PFSK-1 (cell line): ENCODE data around the gene ANKAR.

Source experiments
- FOXP2 ChIP-seq: optimal IDR thresholded peaks from 2 replicates; pipeline ENCODE3; 2011; ENCODE audit warnings: borderline replicate concordance, control low read depth, inconsistent platforms; ENCODE audit not compliant: insufficient read depth; ENCODE audit errors: extremely low read length, extremely low read depth
- POLR2AphosphoS5 ChIP-seq: IDR thresholded peaks from 2 replicates; pipeline ENCODE4 v1.6.1; 2012; ENCODE audit warnings: low read depth, mild to moderate bottlenecking, control low read depth, low read length, moderate library complexity
- SIN3A ChIP-seq: IDR thresholded peaks from 2 replicates; pipeline ENCODE4 v1.6.1; 2012; ENCODE audit warnings: mild to moderate bottlenecking, low read length, moderate library complexity, borderline replicate concordance; ENCODE audit not compliant: insufficient read depth
- TAF1 ChIP-seq: IDR thresholded peaks from 2 replicates; pipeline ENCODE4 v1.6.1; 2012; ENCODE audit warnings: low read length, control low read depth, borderline replicate concordance; ENCODE audit not compliant: insufficient read depth
- TF ChIP-seq, protein P1 (sequence below), 2 experiments: IDR thresholded peaks; 2 replicates each; pipeline versions ENCODE4 v1.6.1 to v1.8.0; 2011 to 2012; ENCODE audit warnings: low read depth in 2 of 2, low read length in 2 of 2, control low read depth in 1 of 2, inconsistent platforms in 1 of 2, mild to moderate bottlenecking in 1 of 2, moderate library complexity in 1 of 2; ENCODE audit not compliant: insufficient read depth in 1 of 2

DNA sequence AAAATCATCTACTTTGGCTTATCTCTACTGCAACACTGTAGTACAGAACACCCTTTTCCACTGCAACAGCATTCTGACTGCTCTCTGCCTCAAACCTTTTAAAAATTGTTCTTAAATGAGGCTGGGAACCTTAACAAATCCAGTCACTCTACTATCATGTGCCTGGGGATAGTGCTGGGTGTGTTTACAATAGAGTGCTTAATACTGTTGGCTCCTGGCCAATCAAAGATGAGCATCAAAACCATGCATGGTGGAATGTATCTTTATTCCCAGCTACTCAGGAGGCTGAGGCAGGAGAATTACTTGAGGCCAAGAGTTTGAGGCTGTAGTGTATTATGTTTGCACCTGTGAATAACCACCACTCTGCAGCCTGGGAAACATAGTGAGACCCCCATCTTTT lies 7.4 kb downstream of the ANKAR start:
- no peak for TF ChIP-seq SIN3A
- no peak for TF ChIP-seq POLR2AphosphoS5
- TF ChIP-seq, protein P1, sequence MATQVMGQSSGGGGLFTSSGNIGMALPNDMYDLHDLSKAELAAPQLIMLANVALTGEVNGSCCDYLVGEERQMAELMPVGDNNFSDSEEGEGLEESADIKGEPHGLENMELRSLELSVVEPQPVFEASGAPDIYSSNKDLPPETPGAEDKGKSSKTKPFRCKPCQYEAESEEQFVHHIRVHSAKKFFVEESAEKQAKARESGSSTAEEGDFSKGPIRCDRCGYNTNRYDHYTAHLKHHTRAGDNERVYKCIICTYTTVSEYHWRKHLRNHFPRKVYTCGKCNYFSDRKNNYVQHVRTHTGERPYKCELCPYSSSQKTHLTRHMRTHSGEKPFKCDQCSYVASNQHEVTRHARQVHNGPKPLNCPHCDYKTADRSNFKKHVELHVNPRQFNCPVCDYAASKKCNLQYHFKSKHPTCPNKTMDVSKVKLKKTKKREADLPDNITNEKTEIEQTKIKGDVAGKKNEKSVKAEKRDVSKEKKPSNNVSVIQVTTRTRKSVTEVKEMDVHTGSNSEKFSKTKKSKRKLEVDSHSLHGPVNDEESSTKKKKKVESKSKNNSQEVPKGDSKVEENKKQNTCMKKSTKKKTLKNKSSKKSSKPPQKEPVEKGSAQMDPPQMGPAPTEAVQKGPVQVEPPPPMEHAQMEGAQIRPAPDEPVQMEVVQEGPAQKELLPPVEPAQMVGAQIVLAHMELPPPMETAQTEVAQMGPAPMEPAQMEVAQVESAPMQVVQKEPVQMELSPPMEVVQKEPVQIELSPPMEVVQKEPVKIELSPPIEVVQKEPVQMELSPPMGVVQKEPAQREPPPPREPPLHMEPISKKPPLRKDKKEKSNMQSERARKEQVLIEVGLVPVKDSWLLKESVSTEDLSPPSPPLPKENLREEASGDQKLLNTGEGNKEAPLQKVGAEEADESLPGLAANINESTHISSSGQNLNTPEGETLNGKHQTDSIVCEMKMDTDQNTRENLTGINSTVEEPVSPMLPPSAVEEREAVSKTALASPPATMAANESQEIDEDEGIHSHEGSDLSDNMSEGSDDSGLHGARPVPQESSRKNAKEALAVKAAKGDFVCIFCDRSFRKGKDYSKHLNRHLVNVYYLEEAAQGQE (IDR thresholded peaks at IDR 0.05; ENCODE audit: insufficient read depth in 1 of 2, low read depth in 2 of 2, low read length in 2 of 2) = no peak
- TF ChIP-seq FOXP2 = no peak
- TF ChIP-seq TAF1 = no peak
